GM19240 (cell line): ENCODE results near the gene KDM6A.
"Not testable (repeated sequence)": the region's sequence is repeated elsewhere in the genome, so short reads cannot be mapped to it uniquely, and the experiment has no call there.

Source experiments
- DNase-seq: peaks from one replicate; pipeline ENCODE4 v3.0.0; 2011; ENCODE audit warnings: low spot score; ENCODE audit not compliant: insufficient read length

KDM6A gene

DNA sequence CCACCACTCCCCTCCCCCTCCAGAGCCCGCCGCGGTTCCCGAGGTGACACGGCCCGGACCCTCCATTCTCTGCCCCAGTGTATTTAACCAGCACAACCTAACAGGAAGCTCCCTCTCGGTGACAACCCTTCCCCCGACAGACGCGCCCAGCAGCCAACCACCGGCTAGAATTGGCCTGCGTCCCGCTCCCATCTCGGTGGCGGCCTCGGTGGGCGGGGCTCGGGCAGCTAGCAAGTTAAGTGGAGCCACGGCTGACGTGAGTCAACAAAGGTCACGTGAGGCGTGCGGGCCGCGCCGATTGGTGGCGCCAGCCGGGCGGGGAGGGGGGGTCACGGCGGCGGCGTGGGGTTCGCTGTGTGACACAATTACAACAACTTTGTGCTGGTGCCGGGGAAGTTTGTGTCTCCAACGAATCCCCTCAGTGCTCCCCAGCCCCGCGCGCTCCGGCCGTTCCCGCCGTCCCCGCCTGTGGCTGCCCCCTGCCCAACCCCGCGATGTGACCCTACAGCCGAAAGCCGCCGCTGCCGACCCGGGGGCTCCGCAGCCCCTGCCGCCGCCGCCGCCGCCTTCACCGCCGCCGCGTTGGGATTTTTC lies at the start of gene KDM6A:
TSS of gene KDM6A (plus strand) at position 368 of the 594 bp plus-strand sequence. CDS start 364 bp downstream, outside the sequence.
- peak; percentile 92 for DNase-seq

DNA sequence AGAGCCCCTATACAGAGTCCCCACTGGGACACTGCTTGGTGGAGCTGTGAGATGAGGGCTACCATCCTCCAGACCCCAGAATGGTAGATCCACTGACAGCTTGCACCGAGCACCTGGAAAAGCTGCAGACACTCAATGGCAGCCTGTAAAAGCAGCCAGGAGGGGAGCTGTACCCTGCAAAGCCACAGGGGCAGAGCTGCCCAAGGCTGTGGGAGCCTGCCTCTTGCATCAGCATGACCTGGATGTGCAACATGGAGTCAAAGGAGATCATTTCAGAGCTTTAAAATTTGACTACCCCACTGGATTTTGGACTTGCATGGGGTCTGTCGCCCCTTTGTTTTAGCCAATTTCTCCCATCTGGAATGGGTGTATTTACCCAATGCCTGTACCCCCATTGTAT lies 49.8 kb upstream of the KDM6A start:
- DNase-seq = not testable (repeated sequence)

DNA sequence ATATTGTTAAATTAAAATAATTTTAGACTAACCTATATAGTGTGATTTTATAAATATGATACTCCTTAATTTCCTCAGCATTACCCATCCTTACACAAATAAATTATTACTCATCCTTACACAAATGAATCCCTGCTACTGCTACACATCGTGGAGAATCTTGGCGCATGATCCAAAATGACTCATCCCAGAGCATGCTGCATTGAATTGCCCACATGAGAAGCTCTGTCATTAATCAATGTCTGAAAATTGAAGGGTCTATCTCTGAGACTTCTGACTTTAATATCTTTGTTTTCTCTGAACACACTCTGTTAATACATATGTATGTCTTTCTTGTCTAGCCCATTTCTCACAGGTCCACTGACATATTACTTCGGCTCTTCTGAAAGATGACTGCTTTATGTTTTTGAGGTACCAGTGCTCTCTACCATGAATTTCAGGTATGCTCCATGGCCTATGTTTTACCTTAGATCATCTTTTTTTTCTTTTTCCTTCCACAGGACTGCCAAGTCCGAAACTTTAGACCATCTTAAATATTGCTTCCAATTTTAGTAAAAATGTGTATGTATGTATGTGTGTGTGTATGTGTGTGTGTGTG lies 44.9 kb upstream of the KDM6A start:
- DNase-seq = no peak

DNA sequence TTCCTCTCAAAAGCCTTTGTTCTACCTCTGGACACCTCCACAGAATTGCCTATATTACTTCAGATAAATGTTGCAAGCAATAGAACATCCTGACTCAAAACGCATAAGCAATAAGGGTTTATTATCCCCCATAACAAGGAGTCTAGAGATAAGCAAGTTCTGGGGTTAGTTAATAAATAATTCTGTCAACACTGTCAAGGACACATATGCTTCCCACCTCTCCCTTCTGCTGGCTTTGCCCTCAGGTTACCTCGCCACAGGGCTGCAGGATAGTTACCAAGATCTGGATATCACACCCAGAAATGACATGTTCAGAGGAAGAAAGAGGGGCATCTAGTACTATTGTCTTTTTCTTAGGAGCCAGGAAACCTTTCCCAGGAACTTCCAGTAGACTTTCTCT lies 43.2 kb upstream of the KDM6A start:
- DNase-seq = no peak

DNA sequence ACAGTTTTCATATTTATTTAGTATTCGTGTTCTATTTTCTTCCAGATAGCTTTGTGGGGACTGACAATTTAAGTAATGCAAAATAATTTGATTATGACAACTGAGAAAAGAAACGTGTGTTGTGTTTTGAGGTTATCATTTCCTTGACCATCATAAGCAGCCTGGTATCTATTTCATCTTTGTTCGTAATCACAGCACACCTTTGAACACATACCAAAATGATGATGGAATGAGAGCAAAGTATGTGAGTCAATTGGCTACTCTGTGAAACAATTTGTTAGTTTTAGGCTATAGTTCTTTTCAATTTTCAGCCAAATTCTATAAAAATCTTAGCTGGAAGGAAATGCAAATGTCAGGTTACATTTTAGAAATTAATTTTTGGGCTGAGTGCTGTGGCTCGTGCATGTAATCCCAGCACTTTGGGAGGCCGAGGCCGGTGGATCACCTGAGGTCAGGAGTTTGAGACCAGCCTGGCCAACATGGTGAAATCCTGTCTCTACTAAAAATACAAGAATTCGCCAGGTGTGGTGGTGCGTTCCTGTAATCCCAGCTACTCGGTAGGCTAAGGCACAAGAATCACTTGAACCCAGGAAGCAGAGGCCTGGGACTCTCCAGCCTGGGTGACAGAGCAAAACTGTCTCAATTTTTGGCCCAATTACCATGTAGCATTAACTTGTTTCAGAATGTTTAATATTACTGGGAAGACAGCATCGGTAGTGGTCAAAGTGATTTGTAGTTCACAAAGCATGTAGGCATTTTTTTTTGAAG lies 30.3 kb upstream of the KDM6A start:
- DNase-seq = no peak

DNA sequence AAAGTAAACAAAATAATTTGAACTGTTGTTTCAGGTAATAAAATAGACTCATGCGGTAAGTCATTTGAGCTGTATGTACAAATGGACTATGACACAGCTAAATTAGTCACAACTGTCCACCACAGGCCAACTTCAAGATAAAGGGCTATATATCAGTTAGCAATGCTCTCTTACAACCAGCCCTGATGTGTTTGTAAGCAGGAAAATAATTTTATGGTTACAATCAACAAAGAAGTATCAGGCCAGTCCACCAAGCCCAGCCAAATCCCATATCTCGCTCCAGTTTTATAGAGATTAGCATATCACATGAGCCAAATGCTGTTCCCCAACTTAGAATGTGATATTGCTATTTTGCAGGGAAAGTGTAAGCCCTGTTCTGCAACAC lies 29.7 kb upstream of the KDM6A start:
- DNase-seq = no peak

DNA sequence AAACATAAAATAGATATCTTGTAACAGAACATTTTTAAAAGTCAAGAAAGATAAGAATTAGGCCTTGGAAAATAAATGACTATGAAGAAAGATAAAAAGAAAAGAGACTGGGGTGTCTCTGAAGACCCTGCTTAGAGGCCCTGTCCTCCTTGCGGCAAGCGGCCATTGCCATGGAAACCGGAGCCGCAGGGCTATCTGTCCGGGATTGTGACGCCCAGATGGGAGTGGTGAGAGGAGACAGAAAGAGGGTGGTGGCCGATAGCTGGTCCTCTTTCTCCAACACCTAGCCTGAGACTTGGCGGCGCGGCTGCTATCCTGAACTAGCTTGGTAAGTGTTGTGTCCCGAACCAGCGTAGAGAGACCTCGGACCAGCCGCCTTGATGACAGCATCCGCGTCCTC lies 29.2 kb upstream of the KDM6A start, which contains the start of gene DUSP21:
TSS of gene DUSP21 (plus strand) at position 269 of the 400 bp plus-strand sequence. CDS start at position 381, 112 bp downstream.
- DNase-seq = no peak

DNA sequence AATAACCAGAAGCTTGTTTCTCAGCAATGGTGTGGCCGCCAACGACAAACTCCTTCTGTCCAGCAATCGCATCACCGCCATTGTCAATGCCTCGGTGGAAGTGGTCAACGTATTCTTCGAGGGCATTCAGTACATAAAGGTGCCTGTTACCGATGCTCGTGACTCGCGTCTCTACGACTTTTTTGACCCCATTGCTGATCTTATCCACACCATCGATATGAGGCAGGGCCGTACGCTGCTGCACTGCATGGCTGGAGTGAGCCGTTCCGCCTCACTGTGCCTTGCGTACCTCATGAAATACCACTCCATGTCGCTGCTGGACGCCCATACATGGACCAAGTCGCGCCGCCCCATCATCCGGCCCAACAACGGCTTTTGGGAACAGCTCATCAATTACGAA lies 28.8 kb upstream of the KDM6A start:
- no peak for DNase-seq

DNA sequence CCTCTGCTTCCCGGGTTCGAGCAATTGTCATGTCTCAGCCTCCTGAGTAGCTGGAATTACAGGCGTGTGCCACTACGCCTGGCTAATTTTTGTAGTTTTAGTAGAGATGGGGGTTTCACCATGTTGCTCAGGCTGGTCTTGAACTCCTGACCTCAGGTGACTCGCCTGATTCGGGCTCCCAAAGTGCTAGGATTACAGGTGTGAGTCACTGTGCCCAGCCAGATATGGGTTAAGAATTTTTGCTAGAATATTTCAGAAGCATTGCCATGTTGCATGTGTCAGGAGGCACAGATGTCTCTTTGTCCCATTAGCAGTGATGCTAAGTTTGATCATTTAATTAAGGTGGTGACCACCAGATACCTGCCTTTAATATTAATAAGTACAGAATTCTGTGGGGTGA lies 22.1 kb upstream of the KDM6A start:
- DNase-seq = not testable (repeated sequence)

DNA sequence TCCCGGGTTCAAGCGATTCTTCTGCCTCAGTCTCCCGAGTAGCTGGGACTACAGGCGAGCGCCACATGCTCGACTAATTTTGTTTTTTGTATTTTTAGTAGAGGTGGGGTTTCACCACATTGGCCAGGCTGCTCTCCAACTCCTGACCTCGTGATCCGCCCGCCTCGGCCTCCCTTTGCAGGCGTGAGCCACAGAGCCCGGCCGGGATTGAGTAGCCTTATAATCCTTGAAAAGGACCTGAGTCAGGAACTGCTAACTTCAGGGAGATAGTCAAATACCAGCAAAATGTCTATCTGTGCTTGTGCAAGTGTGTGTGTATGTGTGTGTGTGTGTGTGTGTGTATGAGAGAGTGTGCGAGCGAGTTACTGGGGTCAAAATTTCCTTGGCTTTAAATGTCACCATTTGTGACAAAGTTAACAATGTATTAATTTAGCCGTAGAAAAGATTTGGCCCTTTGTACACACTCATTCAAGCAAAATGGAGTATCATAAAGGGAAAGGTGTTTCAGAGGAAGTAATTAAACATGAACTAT lies 1.8 kb upstream of the KDM6A start:
- DNase-seq = no peak

DNA sequence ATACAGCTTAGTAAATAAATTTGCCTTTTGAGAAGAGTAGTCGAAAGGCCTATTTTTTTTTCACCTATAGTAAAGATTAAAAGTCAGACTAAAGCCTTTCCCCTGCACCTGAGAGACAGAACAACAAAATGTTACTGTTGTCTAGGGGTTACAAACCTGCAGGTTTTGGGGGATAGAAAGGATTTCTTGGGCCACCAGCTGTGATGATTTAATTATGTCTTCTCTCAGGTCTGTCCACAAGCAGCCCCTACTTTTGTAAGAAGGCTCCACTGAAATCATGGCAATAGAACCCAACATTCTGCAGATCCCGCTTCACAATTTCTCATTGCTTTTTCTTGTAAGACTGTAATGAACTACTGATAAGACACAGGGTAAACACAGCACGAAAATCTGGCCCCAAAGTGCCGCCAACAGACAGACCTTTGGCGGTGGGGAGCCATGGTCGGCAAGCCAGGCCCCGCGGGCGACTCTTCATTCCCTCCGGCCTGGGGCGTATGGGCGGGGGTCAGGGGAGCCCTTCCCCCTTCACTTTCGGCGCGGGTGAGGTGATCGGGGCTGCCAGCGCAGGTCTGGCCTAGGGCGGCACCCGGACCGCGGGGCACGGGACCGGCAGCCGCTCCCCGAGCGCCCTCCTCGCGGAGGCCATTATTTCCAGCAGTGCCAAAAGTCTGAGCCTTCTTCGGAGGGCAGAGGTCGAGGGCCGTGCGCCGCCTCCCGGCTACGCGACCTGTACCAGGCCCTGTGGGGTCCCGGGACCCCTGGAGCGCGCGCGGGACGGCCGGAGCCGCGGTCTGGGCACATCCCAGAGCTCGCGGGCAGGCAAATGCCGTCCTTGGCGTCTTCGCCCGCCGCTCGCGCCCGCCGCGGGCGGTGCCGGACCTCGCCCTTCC lies 812 bp upstream of the KDM6A start:
- DNase-seq = no peak

DNA sequence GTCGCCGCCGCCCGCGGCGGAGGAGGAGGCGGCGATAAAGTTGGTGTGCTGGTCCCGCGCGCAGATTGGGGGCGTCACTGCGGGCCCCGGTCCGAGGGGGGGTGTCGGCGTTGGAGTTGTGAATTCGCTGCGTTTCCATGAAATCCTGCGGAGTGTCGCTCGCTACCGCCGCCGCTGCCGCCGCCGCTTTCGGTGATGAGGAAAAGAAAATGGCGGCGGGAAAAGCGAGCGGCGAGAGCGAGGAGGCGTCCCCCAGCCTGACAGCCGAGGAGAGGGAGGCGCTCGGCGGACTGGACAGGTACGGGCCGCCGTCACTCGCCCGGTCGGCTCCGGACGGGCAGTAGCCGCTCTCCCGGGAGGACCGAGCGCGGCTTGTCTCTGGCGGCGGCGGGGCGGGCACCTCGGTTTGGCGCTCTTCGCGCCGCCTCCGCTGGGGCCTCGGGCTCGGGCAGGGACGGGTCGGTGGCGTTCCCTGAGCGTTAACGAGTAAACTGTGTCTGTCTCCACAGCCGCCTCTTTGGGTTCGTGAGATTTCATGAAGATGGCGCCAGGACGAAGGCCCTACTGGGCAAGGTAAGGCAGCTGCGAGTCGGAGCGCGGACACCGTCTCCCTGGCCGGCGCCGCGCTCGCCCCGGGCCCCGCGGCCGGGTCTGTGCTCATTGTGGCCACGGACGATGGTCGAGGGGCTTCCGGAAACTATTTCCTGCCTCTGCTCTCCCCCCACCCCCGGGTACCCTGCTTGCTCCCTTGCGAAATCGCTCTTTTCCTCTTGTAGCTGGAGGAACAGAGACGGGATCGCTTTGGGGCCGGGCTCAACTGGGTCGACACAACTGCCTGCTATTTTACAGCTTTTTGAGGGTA lies 658 bp downstream of the KDM6A start:
- DNase-seq = no peak

DNA sequence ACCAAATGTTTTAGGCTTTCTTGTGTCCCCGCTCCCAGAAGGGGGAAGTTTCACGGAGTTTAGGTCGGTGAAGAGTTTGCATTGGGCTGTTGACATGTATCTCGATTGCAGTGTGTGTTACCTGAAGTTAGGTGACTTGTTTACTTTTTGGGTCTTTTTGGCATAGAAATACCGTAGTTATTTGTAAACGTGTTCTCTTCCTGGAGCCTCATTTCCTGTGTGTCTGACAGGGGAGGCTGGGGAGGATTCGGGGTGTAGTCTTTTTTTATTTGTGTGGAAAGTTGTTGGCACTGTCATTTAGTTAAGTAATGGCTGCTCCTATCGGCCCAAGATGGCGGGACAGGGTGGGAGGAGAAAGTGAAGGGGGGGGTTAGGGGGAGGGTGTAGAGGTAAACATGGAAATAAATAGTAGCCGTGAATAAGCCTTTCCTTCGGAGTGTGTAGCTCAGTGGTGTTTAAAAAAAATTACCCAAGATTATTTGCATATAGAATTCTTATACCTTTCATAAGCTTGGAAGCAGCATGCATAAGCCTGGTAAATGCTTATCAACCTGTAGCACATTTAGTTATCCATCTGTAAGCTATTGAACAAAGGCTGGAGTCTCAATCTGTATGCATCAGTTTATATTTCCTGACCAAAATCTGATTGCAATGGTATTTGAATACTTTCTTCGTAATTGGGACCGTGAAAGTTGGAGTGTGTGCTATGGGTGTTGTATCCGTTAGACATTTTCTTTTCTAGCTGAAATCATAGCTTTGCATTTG lies 1.6 kb downstream of the KDM6A start:
- no peak for DNase-seq

DNA sequence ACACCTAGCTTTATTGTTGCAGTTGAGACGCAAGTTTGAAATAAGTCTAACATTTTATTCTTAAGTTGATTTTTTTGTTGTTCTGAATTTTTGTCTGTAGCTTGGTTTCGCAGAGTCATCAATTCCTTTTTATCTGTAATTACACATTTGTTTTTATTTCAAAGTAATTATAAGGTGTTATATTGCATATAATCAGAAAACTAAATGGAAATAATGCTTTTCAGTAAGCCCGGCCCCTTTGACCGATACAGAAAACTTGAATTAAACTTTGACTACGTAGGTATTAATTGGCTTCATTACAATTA lies 2.1 kb downstream of the KDM6A start:
- DNase-seq = no peak

DNA sequence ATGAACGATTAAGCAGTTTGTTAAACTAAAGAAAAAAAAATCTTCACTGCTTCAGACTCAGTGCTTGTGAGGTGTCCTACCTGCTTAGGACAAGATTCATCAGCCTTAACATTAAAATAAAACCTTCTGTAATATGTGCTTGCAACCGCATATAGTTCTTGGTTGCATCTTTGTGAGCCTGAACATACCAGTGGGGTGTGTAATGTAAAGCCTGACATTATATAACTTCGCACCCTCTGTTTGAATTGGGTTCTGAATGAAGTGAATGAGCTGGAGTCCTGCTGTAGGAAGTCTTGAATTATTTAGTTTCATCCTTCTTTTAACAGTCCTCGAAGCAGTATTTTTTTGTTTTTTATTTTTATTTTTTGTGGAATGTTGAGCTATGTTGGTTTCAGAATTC lies 3.1 kb downstream of the KDM6A start:
- no peak for DNase-seq

DNA sequence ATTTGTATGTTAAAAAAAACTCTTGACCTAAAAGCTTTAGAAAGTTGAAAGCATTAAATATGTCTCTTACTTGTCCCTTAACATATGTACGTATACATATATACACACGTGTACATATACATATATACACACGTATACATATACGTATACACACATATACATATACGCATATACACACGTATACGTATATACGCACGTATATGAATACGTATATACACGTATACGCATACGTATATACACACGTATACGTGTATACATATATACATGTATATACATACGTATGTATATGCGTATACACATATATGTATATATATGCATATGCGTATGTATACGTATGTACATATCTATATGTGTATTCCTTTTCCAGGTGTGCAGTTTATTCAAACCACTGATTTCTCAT lies 3.8 kb downstream of the KDM6A start:
- DNase-seq = no peak

DNA sequence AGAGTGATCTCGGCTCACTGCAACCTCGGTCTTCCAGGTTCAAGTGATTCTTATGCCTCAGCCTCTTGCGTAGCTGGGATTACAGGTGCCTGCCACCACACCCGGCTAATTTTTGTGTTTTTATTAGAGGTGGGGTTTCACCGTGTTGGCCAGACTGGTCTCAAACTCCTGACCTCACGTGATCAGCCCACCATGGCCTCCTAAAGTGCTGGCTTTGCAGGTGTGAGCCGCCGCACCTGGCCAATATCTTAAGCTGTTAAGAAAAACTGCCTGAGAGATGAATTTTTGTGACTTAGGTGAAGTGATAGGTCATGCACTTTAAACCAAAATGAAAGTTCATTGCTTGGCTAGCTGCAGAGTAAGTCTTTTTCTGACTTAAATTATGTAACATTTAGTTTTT lies 5.8 kb downstream of the KDM6A start:
- no peak for DNase-seq

DNA sequence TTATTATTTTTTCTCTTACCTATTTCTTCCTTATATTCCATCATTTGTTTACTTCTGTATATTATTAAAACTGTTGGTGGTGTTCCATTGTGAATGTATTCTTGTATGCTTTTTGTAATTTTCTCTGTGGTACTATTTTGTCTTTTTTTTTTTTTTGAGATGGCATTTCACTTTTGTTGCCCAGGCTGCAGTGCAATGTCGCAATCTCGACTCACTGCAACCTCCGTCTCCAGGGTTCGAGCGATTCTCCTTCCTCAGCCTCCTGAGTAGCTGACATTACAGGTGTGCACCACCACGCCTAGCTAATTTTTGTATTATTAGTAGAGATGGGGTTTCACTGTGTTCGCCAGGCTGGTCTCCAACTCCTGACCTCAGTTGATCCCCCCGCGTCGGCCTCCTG lies 8.6 kb downstream of the KDM6A start:
- no peak for DNase-seq

DNA sequence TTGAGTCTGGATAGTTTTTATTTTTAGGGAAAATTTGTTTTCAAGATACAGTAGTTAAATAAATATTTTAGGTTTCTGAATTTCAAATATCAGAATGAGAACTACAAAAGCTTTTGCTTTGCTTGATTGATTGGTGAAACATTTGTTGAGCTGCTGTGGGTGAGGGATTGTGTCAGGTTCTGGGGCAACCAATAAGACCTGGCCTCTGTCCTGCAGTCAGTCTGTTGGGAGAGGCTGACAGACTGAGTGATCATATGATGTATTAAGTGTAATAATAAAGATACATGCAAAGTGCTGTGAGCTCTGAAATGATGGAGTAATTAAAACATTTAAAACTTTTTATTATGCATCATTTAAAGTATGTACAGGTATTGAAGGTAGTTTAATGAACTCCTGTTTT lies 9.6 kb downstream of the KDM6A start:
- DNase-seq = no peak

DNA sequence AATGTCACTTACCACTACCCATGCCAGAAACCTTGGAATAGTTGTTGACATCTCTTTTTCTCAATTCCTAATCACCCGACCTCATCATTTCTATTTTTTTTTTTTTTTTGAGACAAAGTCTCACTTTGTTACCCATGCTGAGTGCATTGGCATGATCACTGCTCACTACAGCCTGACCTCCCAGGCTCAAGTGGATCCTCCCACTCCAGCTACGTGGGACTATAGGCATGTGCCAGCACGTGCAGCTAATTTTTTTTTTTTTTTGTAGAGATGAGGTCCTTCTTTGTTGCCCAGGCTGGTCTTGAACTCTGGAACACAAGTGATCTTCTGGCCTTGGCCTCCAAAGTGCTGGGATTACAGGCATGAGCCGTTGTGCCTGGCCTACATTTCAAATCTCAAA lies 12.0 kb downstream of the KDM6A start:
- no peak for DNase-seq
